ENCODE results near the gene NHERF2. TPM values are rescaled to one million over a fixed set of nuclear protein-coding genes. Genes with fewer than 3 reads are reported as not detected.

Gene NHERF2
- total RNA-seq, 2 donors from 2014 or later: 20.1 to 25.5 TPM

- Mint-ChIP-seq H3K4me3 (no peak overlapping the region), H3K27me3 (ENCODE audit: insufficient read depth) (no peaks in the 10 kb centered on the region), H3K36me3 (ENCODE audit: low read depth) (peaks cover 30% of the 10 kb centered on the region), H3K9me3 (no peaks in the 10 kb centered on the region), H3K27ac (no peak overlapping the region), H3K4me1 (peaks cover 4% of the 10 kb centered on the region)
- 95 to 100% methylated on average over 22 to 29 of the region's 29 CpGs for WGBS, 2 experiments (ENCODE audit: insufficient coverage in 1 of 2, insufficient read length in 1 of 2)
- Histone ChIP-seq H3K9ac (ENCODE audit: extremely low read depth, low read length, poor library complexity, severe bottlenecking) (no peak overlapping the region), H3K9me3 (ENCODE audit: control insufficient read depth, low read length) (no peaks in the 10 kb centered on the region), H3K36me3 (ENCODE audit: control insufficient read depth, insufficient read depth, low read length) (peaks cover 15% of the 10 kb centered on the region), H3K27ac (ENCODE audit: low read depth, low read length) (no peak overlapping the region), H3K4me3 (ENCODE audit: low read length) (no peak overlapping the region), H3K4me1 (ENCODE audit: control insufficient read depth, insufficient read depth, low read length) (no peaks in the 10 kb centered on the region), H3K27me3 (ENCODE audit: control insufficient read depth, insufficient read depth, low read length, poor library complexity, severe bottlenecking) (no peaks in the 10 kb centered on the region)
- no peak for TF ChIP-seq CTCF (conservative IDR thresholded peaks at IDR 0.05)
- no peak for DNase-seq
These were observed 28.0 kb downstream of the NHERF2 start for GRCh38 chr16:2054543-2055245.

- no peak overlapping the region for H3K27ac Mint-ChIP-seq
- 91 to 93% methylated on average over 13 to 15 of the region's 15 CpGs for WGBS, 2 experiments (ENCODE audit: insufficient coverage in 1 of 2, insufficient read length in 1 of 2)
- H3K36me3 Mint-ChIP-seq (ENCODE audit: low read depth): peaks cover 29% of the 10 kb centered on the region
- peak; percentile 63 for DNase-seq
- Histone ChIP-seq H3K9me3 (ENCODE audit: control insufficient read depth, low read length) (no peaks in the 10 kb centered on the region), H3K4me3 (ENCODE audit: low read length) (no peak overlapping the region), H3K27me3 (ENCODE audit: control insufficient read depth, insufficient read depth, low read length, poor library complexity, severe bottlenecking) (no peaks in the 10 kb centered on the region), H3K27ac (ENCODE audit: low read depth, low read length) (no peak overlapping the region), H3K4me1 (ENCODE audit: control insufficient read depth, insufficient read depth, low read length) (no peaks in the 10 kb centered on the region), H3K36me3 (ENCODE audit: control insufficient read depth, insufficient read depth, low read length) (peaks cover 8% of the 10 kb centered on the region), H3K9ac (ENCODE audit: extremely low read depth, low read length, poor library complexity, severe bottlenecking) (no peak overlapping the region)
- no peaks in the 10 kb centered on the region for H3K27me3 Mint-ChIP-seq (ENCODE audit: insufficient read depth)
- TF ChIP-seq CTCF (conservative IDR thresholded peaks at IDR 0.05): peak; percentile 43
- no peak overlapping the region for H3K4me3 Mint-ChIP-seq
- H3K4me1 Mint-ChIP-seq: peaks cover 4% of the 10 kb centered on the region
- no peaks in the 10 kb centered on the region for H3K9me3 Mint-ChIP-seq
These were observed 29.4 kb downstream of the NHERF2 start for GRCh38 chr16:2056077-2056476.

GRCh38 chr16:2056681-2057407 lies 30.1 kb downstream of the NHERF2 start:
- peak; percentile 74 for DNase-seq
- Mint-ChIP-seq H3K4me3 (no peak overlapping the region), H3K9me3 (no peaks in the 10 kb centered on the region), H3K27me3 (ENCODE audit: insufficient read depth) (no peaks in the 10 kb centered on the region), H3K36me3 (ENCODE audit: low read depth) (peaks cover 23% of the 10 kb centered on the region), H3K4me1 (peaks cover 4% of the 10 kb centered on the region), H3K27ac (no peak overlapping the region)
- 88 to 94% methylated on average over 7 to 19 of the region's 19 CpGs for WGBS, 2 experiments (ENCODE audit: insufficient coverage in 1 of 2, insufficient read length in 1 of 2)
- Histone ChIP-seq H3K4me1 (ENCODE audit: control insufficient read depth, insufficient read depth, low read length) (no peaks in the 10 kb centered on the region), H3K4me3 (ENCODE audit: low read length) (no peak overlapping the region), H3K27ac (ENCODE audit: low read depth, low read length) (no peak overlapping the region), H3K9ac (ENCODE audit: extremely low read depth, low read length, poor library complexity, severe bottlenecking) (no peak overlapping the region), H3K27me3 (ENCODE audit: control insufficient read depth, insufficient read depth, low read length, poor library complexity, severe bottlenecking) (no peaks in the 10 kb centered on the region), H3K9me3 (ENCODE audit: control insufficient read depth, low read length) (no peaks in the 10 kb centered on the region), H3K36me3 (ENCODE audit: control insufficient read depth, insufficient read depth, low read length) (peaks cover 7% of the 10 kb centered on the region)
- peak; percentile 65 for TF ChIP-seq CTCF (conservative IDR thresholded peaks at IDR 0.05)

Measured in endodermal cell (in vitro differentiated cells).